GM12878 (cell line): ENCODE data around the gene HPSE2. TPM values are rescaled to one million over a fixed set of nuclear protein-coding genes. Genes with fewer than 3 reads are reported as not detected.

ENCODE experiments used
- ATAC-seq: fragments of 200-7000 bp; cut with Tn5 transposase; 3 replicates; pipeline ENCODE4 v1.9.1; 2020; ENCODE audit warnings: mild to moderate bottlenecking, moderate library complexity
- BruUV-seq: library from RNA; stranded (reverse); fragments of 400-500 nt; replicated peaks from 2 replicates; lab custom pipeline; 2021; lab: Mats Ljungman, UMichigan
- CTCF ChIA-PET: fragments of 300-600 bp; sonication (Branson Sonifier 250); formaldehyde crosslinking; extraction: SDS; loops from one replicate; lab custom pipeline; 2021; ENCODE audit warnings: inconsistent platforms; lab: Yijun Ruan, JAX
- POLR2A ChIA-PET: fragments of 350-600 bp; formaldehyde crosslinking; extraction: SDS; loops from one replicate; lab custom pipeline; 2021; ENCODE audit warnings: inconsistent platforms; lab: Charles Lee
- RAD21 ChIA-PET: fragments of 300-600 bp; sonication (Branson Sonifier 250); formaldehyde crosslinking; loops from one replicate; lab custom pipeline; 2023; ENCODE audit warnings: antibody characterized with exemption; ENCODE audit not compliant: unreplicated experiment; lab: Charles Lee
- SMC1A ChIA-PET: fragments of 300-600 bp; sonication (Branson Sonifier 250); formaldehyde crosslinking; loops from one replicate; lab custom pipeline; 2023; ENCODE audit not compliant: unreplicated experiment, uncharacterized antibody; lab: Charles Lee
- DNase-seq: peaks from one replicate; pipeline ENCODE4 v3.0.0-alpha.2; 2011; ENCODE audit warnings: low read depth, low spot score
- FAIRE-seq: peaks from 3 replicates; lab custom pipeline; 2011; peaks lifted over from hg19 to GRCh38; lab: Jason Lieb, UNC
- H2AFZ ChIP-seq: 2 replicates; pipeline ENCODE4 v1.6.0; 2011; ENCODE audit warnings: low read depth, low read length, control low read depth; ENCODE audit not compliant: control insufficient read depth
- H3K27ac ChIP-seq: 2 replicates; pipeline ENCODE4 v1.5.1; 2011; ENCODE audit warnings: control low read depth; ENCODE audit not compliant: control insufficient read depth, insufficient read depth
- H3K27me3 ChIP-seq, 2 experiments: replicated peaks in 1 of 2; 2 replicates each; pipeline versions ENCODE4 v1.6.0 to v1.6.1; 2011; ENCODE audit warnings: low read length in 1 of 2; ENCODE audit not compliant: control insufficient read depth in 2 of 2, insufficient read depth in 2 of 2
- H3K36me3 ChIP-seq, 2 experiments: 2 replicates each; pipeline ENCODE4 v1.5.1; 2011; ENCODE audit warnings: low read length in 1 of 2; ENCODE audit not compliant: control insufficient read depth in 2 of 2, insufficient read depth in 2 of 2
- H3K4me1 ChIP-seq: 2 replicates; pipeline ENCODE4 v1.6.1; 2011; ENCODE audit warnings: mild to moderate bottlenecking, low read length, moderate library complexity, mixed read lengths; ENCODE audit not compliant: control insufficient read depth, insufficient read depth
- H3K4me2 ChIP-seq: 2 replicates; pipeline ENCODE4 v1.6.0; 2011; ENCODE audit warnings: control low read depth; ENCODE audit not compliant: control insufficient read depth, insufficient read depth
- H3K4me3 ChIP-seq: fragments of 200-600 bp; sonication (generic); 2 replicates; pipeline ENCODE4 v1.5.1; 2016
- H3K79me2 ChIP-seq: 2 replicates; pipeline ENCODE4 v1.6.0; 2011; ENCODE audit warnings: low read length; ENCODE audit not compliant: control insufficient read depth, insufficient read depth
- H3K9ac ChIP-seq: 2 replicates; pipeline ENCODE4 v1.8.0; 2011; ENCODE audit warnings: low read length, control low read depth, mixed read lengths; ENCODE audit not compliant: control insufficient read depth, insufficient read depth
- H3K9me3 ChIP-seq: replicated peaks from 3 replicates; pipeline ENCODE4 v1.5.1; 2011; ENCODE audit warnings: mild to moderate bottlenecking, low read length; ENCODE audit not compliant: control insufficient read depth, insufficient read depth
- H4K20me1 ChIP-seq: 2 replicates; pipeline ENCODE4 v1.6.0; 2011; ENCODE audit not compliant: control insufficient read depth, insufficient read depth
- CHD4 ChIP-seq: fragments of 200-600 bp; sonication (generic); IDR thresholded peaks from 2 replicates; pipeline ENCODE4 v1.6.1; 2016; ENCODE audit warnings: mild to moderate bottlenecking
- EED ChIP-seq: sonication (generic); IDR thresholded peaks from 2 replicates; pipeline ENCODE4 v1.6.1; 2016; ENCODE audit warnings: antibody characterized with exemption, low read depth
- GATAD2B ChIP-seq: fragments of 450-650 bp; conservative IDR thresholded peaks from 2 replicates; pipeline ENCODE4 v1.6.1; 2017; ENCODE audit warnings: low read depth, mild to moderate bottlenecking, moderate library complexity
- HCFC1 ChIP-seq: fragments of 150-350 bp; IDR thresholded peaks from 2 replicates; pipeline ENCODE4 v1.6.1; 2014; ENCODE audit warnings: low read length
- LARP7 ChIP-seq: fragments of 450-650 bp; IDR thresholded peaks from 2 replicates; pipeline ENCODE4 v1.6.1; 2017; ENCODE audit warnings: mild to moderate bottlenecking
- MYB ChIP-seq: fragments of 150-350 bp; IDR thresholded peaks from 2 replicates; pipeline ENCODE4 v1.6.1; 2014; ENCODE audit warnings: mild to moderate bottlenecking, low read depth, low read length, borderline replicate concordance
- NFIC ChIP-seq: IDR thresholded peaks from 2 replicates; pipeline ENCODE4 v1.6.1; 2012; ENCODE audit warnings: low read depth, mild to moderate bottlenecking, inconsistent platforms, low read length, moderate library complexity
- NR2F1 ChIP-seq: fragments of 450-650 bp; conservative IDR thresholded peaks from 2 replicates; pipeline ENCODE4 v1.6.1; 2017; ENCODE audit warnings: mild to moderate bottlenecking
- PAX8 ChIP-seq: fragments of 450-650 bp; IDR thresholded peaks from 2 replicates; pipeline ENCODE4 v1.6.1; 2017; ENCODE audit warnings: mild to moderate bottlenecking, moderate library complexity
- RAD51 ChIP-seq: fragments of 450-650 bp; IDR thresholded peaks from 2 replicates; pipeline ENCODE4 v1.6.1; 2016; ENCODE audit warnings: moderate library complexity, mild to moderate bottlenecking, inconsistent platforms
- RBBP5 ChIP-seq: fragments of 200-600 bp; sonication (generic); conservative IDR thresholded peaks from 2 replicates; pipeline ENCODE4 v1.6.1; 2016
- ZNF207 ChIP-seq: fragments of 450-650 bp; IDR thresholded peaks from 2 replicates; pipeline ENCODE4 v1.6.1; 2014; ENCODE audit warnings: antibody characterized with exemption, mild to moderate bottlenecking, borderline replicate concordance
- WGBS: methylation state at CpG from one replicate; pipeline ENCODE4 v1.1.6; 2016; ENCODE audit warnings: low lambda C conversion rate; ENCODE audit not compliant: insufficient replicate concordance, insufficient coverage; ENCODE audit errors: missing lambda C conversion rate; 5-methylcytosine and 5-hydroxymethylcytosine counted together
- in situ Hi-C: fragments of 300-500 bp; cut with MboI; formaldehyde crosslinking; loops from 9 replicates; pipeline ENCODE4 v1.14.3; 2018; ENCODE audit warnings: mixed read lengths
- intact Hi-C: fragments of 100-400 bp; cut with micrococcal nuclease; formaldehyde crosslinking; loops from one replicate; pipeline ENCODE4 v1.14.2; 2022; ENCODE audit not compliant: unreplicated experiment
- polyA plus RNA-seq, 11 experiments: library from polyadenylated mRNA; depleted of rRNA in 4 of 11; unstranded in 6 of 11; stranded (reverse) in 5 of 11; fragments of >200 nt; fragmentation: Nextera tagmentation in 4 of 11; fragmentation: Illumina TruSeq in 1 of 11; extraction: Ambion mirVana in 4 of 11; extraction: Trizol in 1 of 11; gene quantifications; 1 replicate in 1 of 11; 2 replicates in 10 of 11; pipeline versions ENCODE4 v1.2.1 to v1.2.3, GENCODE V29; 2011 to 2016; ENCODE audit warnings: inconsistent platforms in 2 of 11, missing spikeins in 2 of 11, low read depth in 1 of 11
- total RNA-seq, 4 experiments: library from RNA; depleted of rRNA in 3 of 4; stranded (reverse); fragments of >200 nt in 3 of 4; fragmentation: Illumina TruSeq in 1 of 4; extraction: Trizol in 1 of 4; gene quantifications; 2 replicates each; pipeline versions ENCODE4 v1.2.1 to v1.2.3, GENCODE V29; 2013 to 2021
- TF ChIP-seq, protein P1 (sequence below): fragments of 450-650 bp; IDR thresholded peaks from 2 replicates; pipeline ENCODE4 v1.6.1; 2018; ENCODE audit warnings: borderline replicate concordance, mild to moderate bottlenecking; ENCODE audit not compliant: partially characterized antibody
- TF ChIP-seq, protein P2 (sequence below): fragments of 150-350 bp; IDR thresholded peaks from 2 replicates; pipeline ENCODE4 v1.6.1; 2016; ENCODE audit warnings: low read depth, low read length
- TF ChIP-seq, protein P3 (sequence below): fragments of 450-650 bp; IDR thresholded peaks from 2 replicates; pipeline ENCODE4 v1.6.1; 2017; ENCODE audit warnings: mild to moderate bottlenecking, moderate library complexity

The HPSE2 gene
- total and polyA plus RNA-seq, 10 of the 15 experiments (the other 5 are each of a cell fraction or from before 2014, with no cell fraction given) = 0.06 TPM; not detected in 9

DNA sequence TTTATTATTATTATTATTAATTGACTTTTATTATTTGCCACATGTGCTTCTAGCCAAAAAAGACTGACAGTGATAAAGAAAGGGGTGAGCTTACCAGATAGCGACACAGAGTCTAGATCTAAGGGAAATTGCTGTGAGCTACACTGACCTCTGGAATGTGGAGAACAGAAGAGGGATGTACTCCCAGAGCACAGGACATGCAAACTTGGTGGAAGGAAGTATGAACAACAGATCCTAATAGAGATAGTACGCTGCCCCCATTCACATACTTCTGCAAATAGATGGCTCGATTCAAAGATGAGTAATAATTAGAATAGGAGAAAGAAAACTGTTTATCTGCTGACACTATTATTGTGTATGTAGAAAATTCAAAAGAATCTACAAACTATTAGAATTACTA is 679.6 kb downstream of the HPSE2 start:
- Histone ChIP-seq H3K4me3 (no peak overlapping the region), H3K4me2 (no peak overlapping the region), H4K20me1 (no peaks in the 10 kb centered on the region), H3K9me3 (no peaks in the 10 kb centered on the region), H3K27ac (no peak overlapping the region), H3K27me3 (no peaks in the 10 kb centered on the region), H3K9ac (no peak overlapping the region), H2AFZ (no peak overlapping the region), H3K79me2 (no peaks in the 10 kb centered on the region), H3K36me3 (no peaks in the 10 kb centered on the region), H3K4me1 (no peaks in the 10 kb centered on the region)
- no peak for FAIRE-seq
- RAD21 ChIA-PET = no interaction called here
- no TSS peak for BruUV-seq
- CTCF ChIA-PET = no interaction called here
- DNase-seq = no peak
- intact Hi-C loops (no loop called here), in situ Hi-C loops (no loop called here)
- no peak for TF ChIP-seq EED
- no peak for TF ChIP-seq NFIC
- no peak for TF ChIP-seq HCFC1
- no peak for TF ChIP-seq NR2F1
- no peak for TF ChIP-seq MYB
- TF ChIP-seq RAD51 = no peak
- TF ChIP-seq, protein P1, sequence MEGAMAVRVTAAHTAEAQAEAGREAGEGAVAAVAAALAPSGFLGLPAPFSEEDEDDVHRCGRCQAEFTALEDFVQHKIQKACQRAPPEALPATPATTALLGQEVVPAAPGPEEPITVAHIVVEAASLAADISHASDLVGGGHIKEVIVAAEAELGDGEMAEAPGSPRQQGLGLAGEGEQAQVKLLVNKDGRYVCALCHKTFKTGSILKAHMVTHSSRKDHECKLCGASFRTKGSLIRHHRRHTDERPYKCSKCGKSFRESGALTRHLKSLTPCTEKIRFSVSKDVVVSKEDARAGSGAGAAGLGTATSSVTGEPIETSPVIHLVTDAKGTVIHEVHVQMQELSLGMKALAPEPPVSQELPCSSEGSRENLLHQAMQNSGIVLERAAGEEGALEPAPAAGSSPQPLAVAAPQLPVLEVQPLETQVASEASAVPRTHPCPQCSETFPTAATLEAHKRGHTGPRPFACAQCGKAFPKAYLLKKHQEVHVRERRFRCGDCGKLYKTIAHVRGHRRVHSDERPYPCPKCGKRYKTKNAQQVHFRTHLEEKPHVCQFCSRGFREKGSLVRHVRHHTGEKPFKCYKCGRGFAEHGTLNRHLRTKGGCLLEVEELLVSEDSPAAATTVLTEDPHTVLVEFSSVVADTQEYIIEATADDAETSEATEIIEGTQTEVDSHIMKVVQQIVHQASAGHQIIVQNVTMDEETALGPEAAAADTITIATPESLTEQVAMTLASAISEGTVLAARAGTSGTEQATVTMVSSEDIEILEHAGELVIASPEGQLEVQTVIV = no peak
- TF ChIP-seq PAX8 = no peak
- TF ChIP-seq RBBP5 = no peak
- TF ChIP-seq CHD4 = no peak
- TF ChIP-seq, protein P2, sequence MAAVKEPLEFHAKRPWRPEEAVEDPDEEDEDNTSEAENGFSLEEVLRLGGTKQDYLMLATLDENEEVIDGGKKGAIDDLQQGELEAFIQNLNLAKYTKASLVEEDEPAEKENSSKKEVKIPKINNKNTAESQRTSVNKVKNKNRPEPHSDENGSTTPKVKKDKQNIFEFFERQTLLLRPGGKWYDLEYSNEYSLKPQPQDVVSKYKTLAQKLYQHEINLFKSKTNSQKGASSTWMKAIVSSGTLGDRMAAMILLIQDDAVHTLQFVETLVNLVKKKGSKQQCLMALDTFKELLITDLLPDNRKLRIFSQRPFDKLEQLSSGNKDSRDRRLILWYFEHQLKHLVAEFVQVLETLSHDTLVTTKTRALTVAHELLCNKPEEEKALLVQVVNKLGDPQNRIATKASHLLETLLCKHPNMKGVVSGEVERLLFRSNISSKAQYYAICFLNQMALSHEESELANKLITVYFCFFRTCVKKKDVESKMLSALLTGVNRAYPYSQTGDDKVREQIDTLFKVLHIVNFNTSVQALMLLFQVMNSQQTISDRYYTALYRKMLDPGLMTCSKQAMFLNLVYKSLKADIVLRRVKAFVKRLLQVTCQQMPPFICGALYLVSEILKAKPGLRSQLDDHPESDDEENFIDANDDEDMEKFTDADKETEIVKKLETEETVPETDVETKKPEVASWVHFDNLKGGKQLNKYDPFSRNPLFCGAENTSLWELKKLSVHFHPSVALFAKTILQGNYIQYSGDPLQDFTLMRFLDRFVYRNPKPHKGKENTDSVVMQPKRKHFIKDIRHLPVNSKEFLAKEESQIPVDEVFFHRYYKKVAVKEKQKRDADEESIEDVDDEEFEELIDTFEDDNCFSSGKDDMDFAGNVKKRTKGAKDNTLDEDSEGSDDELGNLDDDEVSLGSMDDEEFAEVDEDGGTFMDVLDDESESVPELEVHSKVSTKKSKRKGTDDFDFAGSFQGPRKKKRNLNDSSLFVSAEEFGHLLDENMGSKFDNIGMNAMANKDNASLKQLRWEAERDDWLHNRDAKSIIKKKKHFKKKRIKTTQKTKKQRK = no peak
- no peak for TF ChIP-seq ZNF207
- TF ChIP-seq GATAD2B = no peak
- TF ChIP-seq, protein P3, sequence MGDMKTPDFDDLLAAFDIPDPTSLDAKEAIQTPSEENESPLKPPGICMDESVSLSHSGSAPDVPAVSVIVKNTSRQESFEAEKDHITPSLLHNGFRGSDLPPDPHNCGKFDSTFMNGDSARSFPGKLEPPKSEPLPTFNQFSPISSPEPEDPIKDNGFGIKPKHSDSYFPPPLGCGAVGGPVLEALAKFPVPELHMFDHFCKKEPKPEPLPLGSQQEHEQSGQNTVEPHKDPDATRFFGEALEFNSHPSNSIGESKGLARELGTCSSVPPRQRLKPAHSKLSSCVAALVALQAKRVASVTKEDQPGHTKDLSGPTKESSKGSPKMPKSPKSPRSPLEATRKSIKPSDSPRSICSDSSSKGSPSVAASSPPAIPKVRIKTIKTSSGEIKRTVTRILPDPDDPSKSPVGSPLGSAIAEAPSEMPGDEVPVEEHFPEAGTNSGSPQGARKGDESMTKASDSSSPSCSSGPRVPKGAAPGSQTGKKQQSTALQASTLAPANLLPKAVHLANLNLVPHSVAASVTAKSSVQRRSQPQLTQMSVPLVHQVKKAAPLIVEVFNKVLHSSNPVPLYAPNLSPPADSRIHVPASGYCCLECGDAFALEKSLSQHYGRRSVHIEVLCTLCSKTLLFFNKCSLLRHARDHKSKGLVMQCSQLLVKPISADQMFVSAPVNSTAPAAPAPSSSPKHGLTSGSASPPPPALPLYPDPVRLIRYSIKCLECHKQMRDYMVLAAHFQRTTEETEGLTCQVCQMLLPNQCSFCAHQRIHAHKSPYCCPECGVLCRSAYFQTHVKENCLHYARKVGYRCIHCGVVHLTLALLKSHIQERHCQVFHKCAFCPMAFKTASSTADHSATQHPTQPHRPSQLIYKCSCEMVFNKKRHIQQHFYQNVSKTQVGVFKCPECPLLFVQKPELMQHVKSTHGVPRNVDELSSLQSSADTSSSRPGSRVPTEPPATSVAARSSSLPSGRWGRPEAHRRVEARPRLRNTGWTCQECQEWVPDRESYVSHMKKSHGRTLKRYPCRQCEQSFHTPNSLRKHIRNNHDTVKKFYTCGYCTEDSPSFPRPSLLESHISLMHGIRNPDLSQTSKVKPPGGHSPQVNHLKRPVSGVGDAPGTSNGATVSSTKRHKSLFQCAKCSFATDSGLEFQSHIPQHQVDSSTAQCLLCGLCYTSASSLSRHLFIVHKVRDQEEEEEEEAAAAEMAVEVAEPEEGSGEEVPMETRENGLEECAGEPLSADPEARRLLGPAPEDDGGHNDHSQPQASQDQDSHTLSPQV = no peak
- TF ChIP-seq LARP7 = no peak
- WGBS = 21% methylated on average over 3 of the region's 3 CpGs
- POLR2A ChIA-PET = no interaction called here
- ATAC-seq = no peak
- SMC1A ChIA-PET = no interaction called here
